HepG2 (cell line): ENCODE data around the gene CASKIN2. TPM values are rescaled to one million over a fixed set of nuclear protein-coding genes. Genes with fewer than 3 reads are reported as not detected.
A peak's percentile ranks its signal among the peaks of the same experiment; 100 is the strongest.

Source experiments
- FOXA1 ChIP-seq, 2 experiments: fragments of 450-650 bp in 1 of 2; sonication (generic) in 1 of 2; formaldehyde crosslinking in 1 of 2; IDR thresholded peaks; 2 replicates each; pipeline versions ENCODE4 v1.4.0 to v1.6.1; 2016 to 2020; ENCODE audit warnings: missing genetic modification reagents in 1 of 2
- FOXO1 ChIP-seq: sonication (generic); formaldehyde crosslinking; IDR thresholded peaks from 2 replicates; pipeline ENCODE4 v1.4.0; 2020; ENCODE audit warnings: missing genetic modification reagents
- NR2F2 ChIP-seq: IDR thresholded peaks from 2 replicates; pipeline ENCODE4 v1.6.1; 2012; ENCODE audit warnings: low read depth, inconsistent platforms, borderline replicate concordance
- SMYD3 ChIP-seq: sonication (generic); formaldehyde crosslinking; IDR thresholded peaks from 2 replicates; pipeline ENCODE4 v1.8.1; 2023; ENCODE audit warnings: mild to moderate bottlenecking, missing genetic modification reagents
- TGIF2 ChIP-seq: IDR thresholded peaks from 2 replicates; pipeline ENCODE4 v1.6.1; 2016; ENCODE audit warnings: control low read depth, missing compliant biosample characterization
- THAP11 ChIP-seq: IDR thresholded peaks from 2 replicates; pipeline ENCODE4 v1.6.1; 2016; ENCODE audit warnings: missing biosample characterization, missing genetic modification reagents
- ZMAT3 ChIP-seq: sonication (generic); formaldehyde crosslinking; conservative IDR thresholded peaks from 2 replicates; pipeline ENCODE4 v1.7.0; 2021; ENCODE audit warnings: missing genetic modification reagents
- ZNF251 ChIP-seq: sonication (generic); formaldehyde crosslinking; IDR thresholded peaks from 2 replicates; pipeline ENCODE4 v1.9.0; 2021; ENCODE audit warnings: mild to moderate bottlenecking, missing genetic modification reagents
- ZNF333 ChIP-seq: sonication (generic); formaldehyde crosslinking; IDR thresholded peaks from 2 replicates; pipeline ENCODE4 v1.4.0; 2020; ENCODE audit warnings: mild to moderate bottlenecking, missing genetic modification reagents, borderline replicate concordance
- ZNF816 ChIP-seq: sonication (generic); formaldehyde crosslinking; IDR thresholded peaks from 2 replicates; pipeline ENCODE4 v1.8.0; 2022; ENCODE audit warnings: missing genetic modification reagents, mild to moderate bottlenecking, borderline replicate concordance
- polyA plus RNA-seq, 8 experiments: library from polyadenylated mRNA; depleted of rRNA in 3 of 8; stranded (reverse) in 7 of 8; unstranded in 1 of 8; fragments of >200 nt; fragmentation: Illumina TruSeq in 4 of 8; extraction: Trizol in 4 of 8; gene quantifications; 2 replicates each; pipeline versions ENCODE4 v1.2.1 to v1.2.3, GENCODE V29; 2011 to 2016; ENCODE audit warnings: low read depth in 4 of 8, missing spikeins in 1 of 8, mixed read lengths in 1 of 8; ENCODE audit not compliant: insufficient read depth in 1 of 8
- total RNA-seq, 5 experiments: library from RNA; depleted of rRNA; stranded (reverse); fragments of >200 nt; fragmentation: Illumina TruSeq; extraction: Trizol; gene quantifications; 2 replicates each; pipeline ENCODE4 v1.2.3, GENCODE V29; 2016; ENCODE audit warnings: low read depth in 1 of 5
- TF ChIP-seq, protein P1 (sequence below): sonication (generic); formaldehyde crosslinking; IDR thresholded peaks from 2 replicates; pipeline ENCODE4 v1.8.1; 2023; ENCODE audit warnings: missing genetic modification reagents, inconsistent platforms, borderline replicate concordance
- TF ChIP-seq, protein P2 (sequence below): sonication (generic); formaldehyde crosslinking; IDR thresholded peaks from 2 replicates; pipeline ENCODE4 v1.9.0; 2021; ENCODE audit warnings: mild to moderate bottlenecking, missing genetic modification reagents
- TF ChIP-seq, protein P3 (sequence below): sonication (generic); formaldehyde crosslinking; IDR thresholded peaks from 2 replicates; pipeline ENCODE4 v1.5.1; 2020; ENCODE audit warnings: mild to moderate bottlenecking, missing genetic modification reagents, moderate library complexity
- TF ChIP-seq, protein P4 (sequence below): sonication (generic); formaldehyde crosslinking; IDR thresholded peaks from 2 replicates; pipeline ENCODE4 v1.5.1; 2020; ENCODE audit warnings: missing genetic modification reagents, mild to moderate bottlenecking, borderline replicate concordance
- TF ChIP-seq, protein P5 (sequence below): sonication (generic); formaldehyde crosslinking; IDR thresholded peaks from 2 replicates; pipeline ENCODE4 v1.5.0; 2020; ENCODE audit warnings: mild to moderate bottlenecking, missing genetic modification reagents

CASKIN2 gene
- total and polyA plus RNA-seq, 2 of the 13 experiments (the other 11 are each of a cell fraction or from before 2014, with no cell fraction given) = 5.2 to 7.8 TPM

DNA sequence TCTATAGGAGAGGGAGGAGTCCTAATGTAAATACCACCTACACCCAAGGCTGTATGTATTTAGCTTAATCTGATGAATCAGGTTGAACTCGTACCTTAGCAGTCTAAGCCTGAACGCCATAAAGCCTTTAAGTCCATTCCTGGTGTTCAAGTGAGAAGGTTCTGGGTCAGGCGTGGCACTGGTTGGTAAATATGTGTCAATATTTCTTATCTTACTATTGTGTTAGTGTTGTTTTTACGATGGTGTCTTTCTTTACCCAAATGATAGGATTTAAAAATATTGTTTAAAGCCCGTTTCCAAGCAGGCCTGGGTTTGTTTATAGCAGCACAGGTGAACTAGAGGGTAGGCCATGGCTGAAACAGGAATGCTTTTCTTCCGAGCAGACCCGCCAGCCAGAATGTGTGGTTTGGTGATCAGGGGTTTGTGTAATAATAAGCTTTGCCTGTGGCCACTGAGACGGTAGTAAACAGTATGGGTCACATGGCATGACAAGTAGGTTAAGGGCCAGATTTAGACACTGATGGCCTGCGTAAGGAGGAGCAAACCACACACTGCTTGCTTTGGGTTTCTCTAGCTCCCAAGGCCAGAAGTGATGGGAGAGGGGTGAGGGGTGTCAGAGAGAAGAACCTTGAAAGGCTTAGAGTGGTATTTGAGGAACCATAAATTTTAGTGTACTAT lies 55.6 kb downstream of the CASKIN2 start (continued):
- no peak for TF ChIP-seq ZMAT3
- TF ChIP-seq, protein P1, sequence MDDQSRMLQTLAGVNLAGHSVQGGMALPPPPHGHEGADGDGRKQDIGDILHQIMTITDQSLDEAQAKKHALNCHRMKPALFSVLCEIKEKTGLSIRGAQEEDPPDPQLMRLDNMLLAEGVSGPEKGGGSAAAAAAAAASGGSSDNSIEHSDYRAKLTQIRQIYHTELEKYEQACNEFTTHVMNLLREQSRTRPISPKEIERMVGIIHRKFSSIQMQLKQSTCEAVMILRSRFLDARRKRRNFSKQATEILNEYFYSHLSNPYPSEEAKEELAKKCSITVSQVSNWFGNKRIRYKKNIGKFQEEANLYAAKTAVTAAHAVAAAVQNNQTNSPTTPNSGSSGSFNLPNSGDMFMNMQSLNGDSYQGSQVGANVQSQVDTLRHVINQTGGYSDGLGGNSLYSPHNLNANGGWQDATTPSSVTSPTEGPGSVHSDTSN = no peak
- no peak; the same call in 1 of the 2 replicates for TF ChIP-seq SMYD3 (CRISPR knock-in tag)
- no peak for TF ChIP-seq ZNF333 (CRISPR knock-in tag)
- TF ChIP-seq THAP11 = peak; percentile 24; the same call in 1 of the 2 replicates
- TF ChIP-seq, protein P2, sequence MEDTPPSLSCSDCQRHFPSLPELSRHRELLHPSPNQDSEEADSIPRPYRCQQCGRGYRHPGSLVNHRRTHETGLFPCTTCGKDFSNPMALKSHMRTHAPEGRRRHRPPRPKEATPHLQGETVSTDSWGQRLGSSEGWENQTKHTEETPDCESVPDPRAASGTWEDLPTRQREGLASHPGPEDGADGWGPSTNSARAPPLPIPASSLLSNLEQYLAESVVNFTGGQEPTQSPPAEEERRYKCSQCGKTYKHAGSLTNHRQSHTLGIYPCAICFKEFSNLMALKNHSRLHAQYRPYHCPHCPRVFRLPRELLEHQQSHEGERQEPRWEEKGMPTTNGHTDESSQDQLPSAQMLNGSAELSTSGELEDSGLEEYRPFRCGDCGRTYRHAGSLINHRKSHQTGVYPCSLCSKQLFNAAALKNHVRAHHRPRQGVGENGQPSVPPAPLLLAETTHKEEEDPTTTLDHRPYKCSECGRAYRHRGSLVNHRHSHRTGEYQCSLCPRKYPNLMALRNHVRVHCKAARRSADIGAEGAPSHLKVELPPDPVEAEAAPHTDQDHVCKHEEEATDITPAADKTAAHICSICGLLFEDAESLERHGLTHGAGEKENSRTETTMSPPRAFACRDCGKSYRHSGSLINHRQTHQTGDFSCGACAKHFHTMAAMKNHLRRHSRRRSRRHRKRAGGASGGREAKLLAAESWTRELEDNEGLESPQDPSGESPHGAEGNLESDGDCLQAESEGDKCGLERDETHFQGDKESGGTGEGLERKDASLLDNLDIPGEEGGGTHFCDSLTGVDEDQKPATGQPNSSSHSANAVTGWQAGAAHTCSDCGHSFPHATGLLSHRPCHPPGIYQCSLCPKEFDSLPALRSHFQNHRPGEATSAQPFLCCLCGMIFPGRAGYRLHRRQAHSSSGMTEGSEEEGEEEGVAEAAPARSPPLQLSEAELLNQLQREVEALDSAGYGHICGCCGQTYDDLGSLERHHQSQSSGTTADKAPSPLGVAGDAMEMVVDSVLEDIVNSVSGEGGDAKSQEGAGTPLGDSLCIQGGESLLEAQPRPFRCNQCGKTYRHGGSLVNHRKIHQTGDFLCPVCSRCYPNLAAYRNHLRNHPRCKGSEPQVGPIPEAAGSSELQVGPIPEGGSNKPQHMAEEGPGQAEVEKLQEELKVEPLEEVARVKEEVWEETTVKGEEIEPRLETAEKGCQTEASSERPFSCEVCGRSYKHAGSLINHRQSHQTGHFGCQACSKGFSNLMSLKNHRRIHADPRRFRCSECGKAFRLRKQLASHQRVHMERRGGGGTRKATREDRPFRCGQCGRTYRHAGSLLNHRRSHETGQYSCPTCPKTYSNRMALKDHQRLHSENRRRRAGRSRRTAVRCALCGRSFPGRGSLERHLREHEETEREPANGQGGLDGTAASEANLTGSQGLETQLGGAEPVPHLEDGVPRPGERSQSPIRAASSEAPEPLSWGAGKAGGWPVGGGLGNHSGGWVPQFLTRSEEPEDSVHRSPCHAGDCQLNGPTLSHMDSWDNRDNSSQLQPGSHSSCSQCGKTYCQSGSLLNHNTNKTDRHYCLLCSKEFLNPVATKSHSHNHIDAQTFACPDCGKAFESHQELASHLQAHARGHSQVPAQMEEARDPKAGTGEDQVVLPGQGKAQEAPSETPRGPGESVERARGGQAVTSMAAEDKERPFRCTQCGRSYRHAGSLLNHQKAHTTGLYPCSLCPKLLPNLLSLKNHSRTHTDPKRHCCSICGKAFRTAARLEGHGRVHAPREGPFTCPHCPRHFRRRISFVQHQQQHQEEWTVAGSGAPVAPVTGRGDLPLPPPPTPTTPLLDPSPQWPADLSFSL (CRISPR knock-in tag) = no peak
- TF ChIP-seq FOXA1 (IDR thresholded peaks at IDR 0.05) = 0 out of 2 replicates have a peak, but pooled peaks have one; percentile 15
- TF ChIP-seq FOXA1 (CRISPR knock-in tag; IDR thresholded peaks at IDR 0.05) = peak; percentile 83
- no peak for TF ChIP-seq ZNF816 (CRISPR knock-in tag)
- TF ChIP-seq, protein P3, sequence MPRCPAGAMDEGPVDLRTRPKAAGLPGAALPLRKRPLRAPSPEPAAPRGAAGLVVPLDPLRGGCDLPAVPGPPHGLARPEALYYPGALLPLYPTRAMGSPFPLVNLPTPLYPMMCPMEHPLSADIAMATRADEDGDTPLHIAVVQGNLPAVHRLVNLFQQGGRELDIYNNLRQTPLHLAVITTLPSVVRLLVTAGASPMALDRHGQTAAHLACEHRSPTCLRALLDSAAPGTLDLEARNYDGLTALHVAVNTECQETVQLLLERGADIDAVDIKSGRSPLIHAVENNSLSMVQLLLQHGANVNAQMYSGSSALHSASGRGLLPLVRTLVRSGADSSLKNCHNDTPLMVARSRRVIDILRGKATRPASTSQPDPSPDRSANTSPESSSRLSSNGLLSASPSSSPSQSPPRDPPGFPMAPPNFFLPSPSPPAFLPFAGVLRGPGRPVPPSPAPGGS = no peak
- 0 out of 2 replicates have a peak, but pooled peaks have one; percentile 55 for TF ChIP-seq NR2F2
- peak; percentile 93 for TF ChIP-seq FOXO1 (CRISPR knock-in tag)
- TF ChIP-seq, protein P4, sequence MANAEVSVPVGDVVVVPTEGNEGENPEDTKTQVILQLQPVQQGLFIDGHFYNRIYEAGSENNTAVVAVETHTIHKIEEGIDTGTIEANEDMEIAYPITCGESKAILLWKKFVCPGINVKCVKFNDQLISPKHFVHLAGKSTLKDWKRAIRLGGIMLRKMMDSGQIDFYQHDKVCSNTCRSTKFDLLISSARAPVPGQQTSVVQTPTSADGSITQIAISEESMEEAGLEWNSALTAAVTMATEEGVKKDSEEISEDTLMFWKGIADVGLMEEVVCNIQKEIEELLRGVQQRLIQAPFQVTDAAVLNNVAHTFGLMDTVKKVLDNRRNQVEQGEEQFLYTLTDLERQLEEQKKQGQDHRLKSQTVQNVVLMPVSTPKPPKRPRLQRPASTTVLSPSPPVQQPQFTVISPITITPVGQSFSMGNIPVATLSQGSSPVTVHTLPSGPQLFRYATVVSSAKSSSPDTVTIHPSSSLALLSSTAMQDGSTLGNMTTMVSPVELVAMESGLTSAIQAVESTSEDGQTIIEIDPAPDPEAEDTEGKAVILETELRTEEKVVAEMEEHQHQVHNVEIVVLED (CRISPR knock-in tag) = peak; percentile 44; the same call in 1 of the 2 replicates
- TF ChIP-seq TGIF2 = no peak
- TF ChIP-seq, protein P5, sequence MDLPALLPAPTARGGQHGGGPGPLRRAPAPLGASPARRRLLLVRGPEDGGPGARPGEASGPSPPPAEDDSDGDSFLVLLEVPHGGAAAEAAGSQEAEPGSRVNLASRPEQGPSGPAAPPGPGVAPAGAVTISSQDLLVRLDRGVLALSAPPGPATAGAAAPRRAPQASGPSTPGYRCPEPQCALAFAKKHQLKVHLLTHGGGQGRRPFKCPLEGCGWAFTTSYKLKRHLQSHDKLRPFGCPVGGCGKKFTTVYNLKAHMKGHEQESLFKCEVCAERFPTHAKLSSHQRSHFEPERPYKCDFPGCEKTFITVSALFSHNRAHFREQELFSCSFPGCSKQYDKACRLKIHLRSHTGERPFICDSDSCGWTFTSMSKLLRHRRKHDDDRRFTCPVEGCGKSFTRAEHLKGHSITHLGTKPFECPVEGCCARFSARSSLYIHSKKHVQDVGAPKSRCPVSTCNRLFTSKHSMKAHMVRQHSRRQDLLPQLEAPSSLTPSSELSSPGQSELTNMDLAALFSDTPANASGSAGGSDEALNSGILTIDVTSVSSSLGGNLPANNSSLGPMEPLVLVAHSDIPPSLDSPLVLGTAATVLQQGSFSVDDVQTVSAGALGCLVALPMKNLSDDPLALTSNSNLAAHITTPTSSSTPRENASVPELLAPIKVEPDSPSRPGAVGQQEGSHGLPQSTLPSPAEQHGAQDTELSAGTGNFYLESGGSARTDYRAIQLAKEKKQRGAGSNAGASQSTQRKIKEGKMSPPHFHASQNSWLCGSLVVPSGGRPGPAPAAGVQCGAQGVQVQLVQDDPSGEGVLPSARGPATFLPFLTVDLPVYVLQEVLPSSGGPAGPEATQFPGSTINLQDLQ (CRISPR knock-in tag) = no peak
- TF ChIP-seq ZNF251 (CRISPR knock-in tag) = no peak
